ENCODE data around the gene GALNT5.

Gene GALNT5

GRCh38 chr2:157250836-157251235, 6.7 kb upstream of the GALNT5 start:
- WGBS, 2 donors (ENCODE audit: extremely low coverage in 2 of 2, insufficient read length in 2 of 2, insufficient replicate concordance in 1 of 2): no CpG with 5 or more reads among the region's 4 CpGs
- DNase-seq (ENCODE audit: low spot score): no peak
- H3K23ac ChIP-seq (ENCODE audit: low read depth, low read length, poor library complexity): no peak overlapping the region

GRCh38 chr2:157251932-157252331, 5.6 kb upstream of the GALNT5 start:
- no peak overlapping the region for H3K9ac ChIP-seq (ENCODE audit: low read depth, low read length, poor library complexity)
- peaks cover under 1 to 4% of the 10 kb centered on the region in 2 donors for H3K4me1 ChIP-seq (ENCODE audit: control insufficient read depth in 2 of 2, insufficient read depth in 1 of 2, low read depth in 1 of 2, low read length in 2 of 2)
- H3K36me3 ChIP-seq (replicated peaks in 1 of 2; ENCODE audit: control insufficient read depth in 2 of 2, insufficient read depth in 2 of 2, low read length in 2 of 2): no peaks in the 10 kb centered on the region
- no peaks in the 10 kb centered on the region for H3K27me3 ChIP-seq (ENCODE audit: control insufficient read depth in 3 of 3, insufficient read depth in 3 of 3, low read depth in 1 of 3, low read length in 3 of 3)
- no peak overlapping the region for H2BK120ac ChIP-seq (ENCODE audit: low read depth, low read length)
- H3K4me3 ChIP-seq (ENCODE audit: low read length in 2 of 2): no peak overlapping the region
- H4K8ac ChIP-seq (ENCODE audit: low read depth, low read length): no peak overlapping the region
- no peak overlapping the region for H2AFZ ChIP-seq (ENCODE audit: low read length)
- no peak overlapping the region for H2BK5ac ChIP-seq (ENCODE audit: low read length)
- H3K79me1 ChIP-seq (ENCODE audit: low read depth, low read length): no peaks in the 10 kb centered on the region
- H3K18ac ChIP-seq (ENCODE audit: low read length): no peak overlapping the region
- H2BK15ac ChIP-seq (ENCODE audit: low read length): no peak overlapping the region
- H3K27ac ChIP-seq (replicated peaks; ENCODE audit: low read length): no peak overlapping the region
- no peaks in the 10 kb centered on the region for H3K9me3 ChIP-seq (replicated peaks in 1 of 2; ENCODE audit: control insufficient read depth in 2 of 2, insufficient read depth in 1 of 2, low read depth in 1 of 2, low read length in 2 of 2)
- WGBS, 2 donors (ENCODE audit: extremely low coverage in 2 of 2, insufficient read length in 2 of 2, insufficient replicate concordance in 1 of 2): no CpG with 5 or more reads among the region's 2 CpGs
- no peak overlapping the region for H2AK5ac ChIP-seq (ENCODE audit: low read depth, low read length)
- H3K4ac ChIP-seq (ENCODE audit: low read length): no peak overlapping the region
- no peak for DNase-seq (ENCODE audit: low spot score)
- H3K14ac ChIP-seq (ENCODE audit: low read length): no peak overlapping the region
- no peak overlapping the region for H2BK12ac ChIP-seq (ENCODE audit: low read length)
- no peak overlapping the region for H3K4me2 ChIP-seq (ENCODE audit: insufficient read depth, low read length, poor library complexity, severe bottlenecking)
- H3K23ac ChIP-seq (ENCODE audit: low read depth, low read length, poor library complexity): no peak overlapping the region
- no peak overlapping the region for H4K91ac ChIP-seq (ENCODE audit: low read depth, low read length, poor library complexity)

More at GRCh38 chr2:157250836-157251235, 6.7 kb upstream of the GALNT5 start:
- Histone ChIP-seq H3K9ac (ENCODE audit: low read depth, low read length, poor library complexity) (no peak overlapping the region), H3K14ac (ENCODE audit: low read length) (no peak overlapping the region), H2BK12ac (ENCODE audit: low read length) (no peak overlapping the region), H3K27ac (replicated peaks; ENCODE audit: low read length) (no peak overlapping the region), H4K91ac (ENCODE audit: low read depth, low read length, poor library complexity) (no peak overlapping the region), H2AFZ (ENCODE audit: low read length) (no peak overlapping the region), H3K36me3 (replicated peaks in 1 of 2; ENCODE audit: control insufficient read depth in 2 of 2, insufficient read depth in 2 of 2, low read length in 2 of 2) (no peaks in the 10 kb centered on the region), H3K79me1 (ENCODE audit: low read depth, low read length) (no peaks in the 10 kb centered on the region), H3K9me3 (replicated peaks in 1 of 2; ENCODE audit: control insufficient read depth in 2 of 2, insufficient read depth in 1 of 2, low read depth in 1 of 2, low read length in 2 of 2) (no peaks in the 10 kb centered on the region), H3K4me3 (ENCODE audit: low read length in 2 of 2) (no peak overlapping the region), H2BK5ac (ENCODE audit: low read length) (no peak overlapping the region), H3K4me1 (ENCODE audit: control insufficient read depth in 2 of 2, insufficient read depth in 1 of 2, low read depth in 1 of 2, low read length in 2 of 2) (peaks cover 8 to 9% of the 10 kb centered on the region in 2 donors), H3K4ac (ENCODE audit: low read length) (no peak overlapping the region), H2BK15ac (ENCODE audit: low read length) (no peak overlapping the region), H2BK120ac (ENCODE audit: low read depth, low read length) (no peak overlapping the region), H2AK5ac (ENCODE audit: low read depth, low read length) (no peak overlapping the region), H3K27me3 (ENCODE audit: control insufficient read depth in 3 of 3, insufficient read depth in 3 of 3, low read depth in 1 of 3, low read length in 3 of 3) (no peaks in the 10 kb centered on the region), H4K8ac (ENCODE audit: low read depth, low read length) (no peak overlapping the region), H3K4me2 (ENCODE audit: insufficient read depth, low read length, poor library complexity, severe bottlenecking) (no peak overlapping the region), H3K18ac (ENCODE audit: low read length) (no peak overlapping the region)

DNA sequence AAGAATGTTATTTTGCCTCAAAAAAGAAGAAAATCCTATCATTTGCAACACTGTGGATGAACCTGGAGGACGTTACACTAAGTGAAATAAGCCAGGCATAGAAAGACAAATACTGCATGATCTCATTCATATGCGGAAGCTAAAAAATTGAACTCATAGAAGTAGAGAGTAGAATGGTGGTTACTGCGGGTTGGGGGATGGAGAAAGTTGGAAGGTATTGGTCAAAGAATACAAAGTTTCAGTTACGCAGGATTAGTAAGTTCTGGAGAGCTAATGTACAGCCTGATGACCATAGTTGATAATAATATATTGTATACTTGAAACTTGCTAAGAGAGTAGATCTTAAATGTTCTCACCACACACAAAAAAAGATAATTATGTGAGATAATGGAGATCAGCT, 5.0 kb upstream of the GALNT5 start:
- Histone ChIP-seq H3K4me2 (ENCODE audit: insufficient read depth, low read length, poor library complexity, severe bottlenecking) (no peak overlapping the region), H3K27me3 (ENCODE audit: control insufficient read depth in 3 of 3, insufficient read depth in 3 of 3, low read depth in 1 of 3, low read length in 3 of 3) (no peaks in the 10 kb centered on the region), H3K36me3 (replicated peaks in 1 of 2; ENCODE audit: control insufficient read depth in 2 of 2, insufficient read depth in 2 of 2, low read length in 2 of 2) (no peaks in the 10 kb centered on the region), H3K23ac (ENCODE audit: low read depth, low read length, poor library complexity) (no peak overlapping the region), H3K14ac (ENCODE audit: low read length) (no peak overlapping the region), H3K18ac (ENCODE audit: low read length) (no peak overlapping the region), H4K91ac (ENCODE audit: low read depth, low read length, poor library complexity) (no peak overlapping the region), H2BK120ac (ENCODE audit: low read depth, low read length) (no peak overlapping the region), H3K9me3 (replicated peaks in 1 of 2; ENCODE audit: control insufficient read depth in 2 of 2, insufficient read depth in 1 of 2, low read depth in 1 of 2, low read length in 2 of 2) (no peaks in the 10 kb centered on the region), H2AK5ac (ENCODE audit: low read depth, low read length) (no peak overlapping the region), H3K4me3 (ENCODE audit: low read length in 2 of 2) (no peak overlapping the region), H3K9ac (ENCODE audit: low read depth, low read length, poor library complexity) (no peak overlapping the region), H3K79me1 (ENCODE audit: low read depth, low read length) (no peaks in the 10 kb centered on the region), H3K27ac (replicated peaks; ENCODE audit: low read length) (no peak overlapping the region), H3K4ac (ENCODE audit: low read length) (no peak overlapping the region), H2BK5ac (ENCODE audit: low read length) (no peak overlapping the region), H4K8ac (ENCODE audit: low read depth, low read length) (no peak overlapping the region), H2BK15ac (ENCODE audit: low read length) (no peak overlapping the region), H2AFZ (ENCODE audit: low read length) (no peak overlapping the region), H2BK12ac (ENCODE audit: low read length) (no peak overlapping the region), H3K4me1 (ENCODE audit: control insufficient read depth in 2 of 2, insufficient read depth in 1 of 2, low read depth in 1 of 2, low read length in 2 of 2) (no peaks in the 10 kb centered on the region)
- no peak for DNase-seq (ENCODE audit: low spot score)
- no CpG with 5 or more reads among the region's 4 CpGs for WGBS, 2 donors (ENCODE audit: extremely low coverage in 2 of 2, insufficient read length in 2 of 2, insufficient replicate concordance in 1 of 2)

DNA sequence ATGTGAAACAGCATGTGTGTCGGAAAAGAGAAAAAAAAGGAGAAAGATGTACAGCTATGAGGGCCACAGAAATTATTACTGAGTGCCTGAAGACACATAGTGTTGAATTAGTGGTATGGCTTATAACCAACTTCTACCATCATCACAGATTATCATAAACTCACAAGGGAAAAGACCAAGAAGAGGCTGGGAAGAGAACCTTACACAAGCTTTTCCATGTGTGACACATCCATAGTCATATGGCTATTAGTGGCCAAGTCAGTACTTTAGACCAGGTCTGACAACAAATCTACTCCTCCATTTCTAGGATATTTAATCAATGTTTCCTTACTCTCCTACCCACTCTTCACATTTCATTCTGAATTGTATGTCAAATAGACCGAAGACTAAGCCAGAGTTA, 3.5 kb upstream of the GALNT5 start:
- H3K18ac ChIP-seq (ENCODE audit: low read length): no peak overlapping the region
- no peak overlapping the region for H3K4me3 ChIP-seq (ENCODE audit: low read length in 2 of 2)
- no peak overlapping the region for H3K14ac ChIP-seq (ENCODE audit: low read length)
- no peak overlapping the region for H2BK120ac ChIP-seq (ENCODE audit: low read depth, low read length)
- H3K4me1 ChIP-seq (ENCODE audit: control insufficient read depth in 2 of 2, insufficient read depth in 1 of 2, low read depth in 1 of 2, low read length in 2 of 2): peaks cover 2 to 8% of the 10 kb centered on the region in 2 donors
- H2AFZ ChIP-seq (ENCODE audit: low read length): no peak overlapping the region
- H3K36me3 ChIP-seq (replicated peaks in 1 of 2; ENCODE audit: control insufficient read depth in 2 of 2, insufficient read depth in 2 of 2, low read length in 2 of 2): no peaks in the 10 kb centered on the region
- no CpG with 5 or more reads among the region's 2 CpGs for WGBS, 2 donors (ENCODE audit: extremely low coverage in 2 of 2, insufficient read length in 2 of 2, insufficient replicate concordance in 1 of 2)
- H3K79me1 ChIP-seq (ENCODE audit: low read depth, low read length): no peaks in the 10 kb centered on the region
- H3K27me3 ChIP-seq (ENCODE audit: control insufficient read depth in 3 of 3, insufficient read depth in 3 of 3, low read depth in 1 of 3, low read length in 3 of 3): no peaks in the 10 kb centered on the region
- no peak overlapping the region for H4K8ac ChIP-seq (ENCODE audit: low read depth, low read length)
- no peak overlapping the region for H3K23ac ChIP-seq (ENCODE audit: low read depth, low read length, poor library complexity)
- H3K4ac ChIP-seq (ENCODE audit: low read length): no peak overlapping the region
- DNase-seq (ENCODE audit: low spot score): no peak
- no peak overlapping the region for H3K9ac ChIP-seq (ENCODE audit: low read depth, low read length, poor library complexity)
- H2BK12ac ChIP-seq (ENCODE audit: low read length): no peak overlapping the region
- no peak overlapping the region for H2BK5ac ChIP-seq (ENCODE audit: low read length)
- no peak overlapping the region for H3K27ac ChIP-seq (replicated peaks; ENCODE audit: low read length)
- H4K91ac ChIP-seq (ENCODE audit: low read depth, low read length, poor library complexity): no peak overlapping the region
- no peak overlapping the region for H2BK15ac ChIP-seq (ENCODE audit: low read length)
- no peak overlapping the region for H2AK5ac ChIP-seq (ENCODE audit: low read depth, low read length)
- H3K9me3 ChIP-seq (replicated peaks in 1 of 2; ENCODE audit: control insufficient read depth in 2 of 2, insufficient read depth in 1 of 2, low read depth in 1 of 2, low read length in 2 of 2): no peaks in the 10 kb centered on the region
- H3K4me2 ChIP-seq (ENCODE audit: insufficient read depth, low read length, poor library complexity, severe bottlenecking): no peak overlapping the region
